H4 (cell line): ENCODE results near the gene SMLR1. TPM values are rescaled to one million over a fixed set of nuclear protein-coding genes. Genes with fewer than 3 reads are reported as not detected.
"Not testable (repeated sequence)": the region's sequence is repeated elsewhere in the genome, so short reads cannot be mapped to it uniquely, and the experiment has no call there.

Experiments
- DNase-seq: peaks from one replicate; pipeline ENCODE4 v3.0.0-alpha.2; 2015; ENCODE audit warnings: low spot score
- total RNA-seq: library from RNA; depleted of rRNA; stranded (reverse); fragments of >200 nt; shearing (Covaris generic); gene quantifications from 2 replicates; pipeline ENCODE4 v1.2.3, GENCODE V29; 2014; rRNA removed

The SMLR1 gene
- total RNA-seq: not detected in 2 replicates

GRCh38 chr6:130827247-130828149, at the start of gene SMLR1:
TSS of gene SMLR1 (plus strand) at chr6:130827406. CDS start at chr6:130827414, 8 bp downstream.
- no peak for DNase-seq

- DNase-seq: peak; percentile 54
Measured at GRCh38 chr6:130778946-130779657, 48.1 kb upstream of the SMLR1 start.

GRCh38 chr6:130779658-130780033, 47.6 kb upstream of the SMLR1 start:
- no peak for DNase-seq

- no peak for DNase-seq
Measured at GRCh38 chr6:130780122-130780521, 47.1 kb upstream of the SMLR1 start.

- DNase-seq: no peak
Measured at GRCh38 chr6:130781557-130781956, 45.6 kb upstream of the SMLR1 start.

- no peak for DNase-seq
Measured at GRCh38 chr6:130783416-130784107, 43.6 kb upstream of the SMLR1 start.

GRCh38 chr6:130787726-130788500, 39.3 kb upstream of the SMLR1 start:
- no peak for DNase-seq

GRCh38 chr6:130788954-130789353, 38.3 kb upstream of the SMLR1 start:
- no peak for DNase-seq

- DNase-seq: no peak
Measured at GRCh38 chr6:130794010-130794697, 33.1 kb upstream of the SMLR1 start.

- DNase-seq: no peak
Measured at GRCh38 chr6:130794738-130795137, 32.5 kb upstream of the SMLR1 start.

GRCh38 chr6:130796313-130796905, 30.8 kb upstream of the SMLR1 start:
- peak; percentile 18 for DNase-seq

- no peak for DNase-seq
Measured at GRCh38 chr6:130797061-130797460, 30.1 kb upstream of the SMLR1 start.

- not testable (repeated sequence) for DNase-seq
Measured at GRCh38 chr6:130801368-130801767, 25.8 kb upstream of the SMLR1 start.

- DNase-seq: no peak
Measured at GRCh38 chr6:130810307-130811030, 16.7 kb upstream of the SMLR1 start.

- peak; percentile 25 for DNase-seq
Measured at GRCh38 chr6:130811932-130812331, 15.3 kb upstream of the SMLR1 start.

- DNase-seq: no peak
Measured at GRCh38 chr6:130814506-130814905, 12.7 kb upstream of the SMLR1 start.

- DNase-seq: no peak
Measured at GRCh38 chr6:130815200-130816071, 11.8 kb upstream of the SMLR1 start.

GRCh38 chr6:130822736-130823135, 4.5 kb upstream of the SMLR1 start:
- no peak for DNase-seq
